Endothelial cell of umbilical vein (primary cell): ENCODE data around the gene BCL2L2.

Experiments
- MYC ChIP-seq: IDR thresholded peaks from one replicate; pipeline ENCODE4 v1.6.1; 2011; ENCODE audit warnings: mild to moderate bottlenecking, low read depth, low read length
- POLR2A ChIP-seq: IDR thresholded peaks from 2 replicates; pipeline ENCODE4 v1.6.1; 2012; ENCODE audit warnings: low read depth, mild to moderate bottlenecking, control low read depth, low read length
- TF ChIP-seq, protein P1 (sequence below), 2 donors: IDR thresholded peaks; 1 replicate in 1 of 2; 2 replicates in 1 of 2; pipeline ENCODE4 v1.5.1; 2011; ENCODE audit warnings: low read length in 2 of 2, mild to moderate bottlenecking in 2 of 2, moderate library complexity in 2 of 2, control low read depth in 1 of 2, inconsistent platforms in 1 of 2, low read depth in 1 of 2; ENCODE audit not compliant: insufficient read depth in 1 of 2; ENCODE audit errors: extremely low read depth in 1 of 2

DNA sequence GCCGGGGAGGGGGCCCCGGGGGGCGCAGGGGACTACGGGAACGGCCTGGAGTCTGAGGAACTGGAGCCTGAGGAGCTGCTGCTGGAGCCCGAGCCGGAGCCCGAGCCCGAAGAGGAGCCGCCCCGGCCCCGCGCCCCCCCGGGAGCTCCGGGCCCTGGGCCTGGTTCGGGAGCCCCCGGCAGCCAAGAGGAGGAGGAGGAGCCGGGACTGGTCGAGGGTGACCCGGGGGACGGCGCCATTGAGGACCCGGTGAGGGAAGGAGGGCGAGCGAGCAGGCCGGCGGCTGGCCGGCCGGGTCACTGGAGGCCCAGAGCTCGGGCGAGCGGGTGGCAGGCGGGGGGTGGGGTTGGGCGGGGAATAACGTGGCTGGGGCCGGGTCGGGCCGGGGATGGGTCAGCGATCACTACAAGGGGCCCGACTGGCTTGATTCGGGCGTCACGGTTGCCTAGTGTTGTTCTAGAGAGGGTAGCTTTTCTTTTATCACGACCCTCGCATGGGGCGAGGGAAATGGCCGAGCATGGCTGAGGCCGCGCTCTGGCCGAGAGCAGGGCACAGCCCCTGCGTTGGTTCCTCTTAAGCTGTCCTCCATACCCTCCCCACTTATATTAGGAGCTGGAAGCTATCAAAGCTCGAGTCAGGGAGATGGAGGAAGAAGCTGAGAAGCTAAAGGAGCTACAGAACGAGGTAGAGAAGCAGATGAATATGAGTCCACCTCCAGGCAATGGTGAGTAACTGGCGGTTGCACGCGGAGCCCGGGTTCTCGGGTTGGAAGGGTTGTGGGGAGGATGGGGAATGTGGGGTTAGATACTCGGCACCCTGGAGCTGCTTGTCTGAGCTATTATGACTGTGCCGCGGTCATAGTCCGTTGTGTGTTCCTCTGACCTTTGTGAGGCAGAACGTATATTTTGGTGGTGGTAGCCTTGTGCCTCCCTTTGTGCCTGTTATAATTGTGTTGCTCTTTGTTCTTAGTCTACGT is 15.2 kb downstream of the BCL2L2 start:
- TF ChIP-seq, protein P1, sequence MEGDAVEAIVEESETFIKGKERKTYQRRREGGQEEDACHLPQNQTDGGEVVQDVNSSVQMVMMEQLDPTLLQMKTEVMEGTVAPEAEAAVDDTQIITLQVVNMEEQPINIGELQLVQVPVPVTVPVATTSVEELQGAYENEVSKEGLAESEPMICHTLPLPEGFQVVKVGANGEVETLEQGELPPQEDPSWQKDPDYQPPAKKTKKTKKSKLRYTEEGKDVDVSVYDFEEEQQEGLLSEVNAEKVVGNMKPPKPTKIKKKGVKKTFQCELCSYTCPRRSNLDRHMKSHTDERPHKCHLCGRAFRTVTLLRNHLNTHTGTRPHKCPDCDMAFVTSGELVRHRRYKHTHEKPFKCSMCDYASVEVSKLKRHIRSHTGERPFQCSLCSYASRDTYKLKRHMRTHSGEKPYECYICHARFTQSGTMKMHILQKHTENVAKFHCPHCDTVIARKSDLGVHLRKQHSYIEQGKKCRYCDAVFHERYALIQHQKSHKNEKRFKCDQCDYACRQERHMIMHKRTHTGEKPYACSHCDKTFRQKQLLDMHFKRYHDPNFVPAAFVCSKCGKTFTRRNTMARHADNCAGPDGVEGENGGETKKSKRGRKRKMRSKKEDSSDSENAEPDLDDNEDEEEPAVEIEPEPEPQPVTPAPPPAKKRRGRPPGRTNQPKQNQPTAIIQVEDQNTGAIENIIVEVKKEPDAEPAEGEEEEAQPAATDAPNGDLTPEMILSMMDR (IDR thresholded peaks at IDR 0.05; ENCODE audit: extremely low read depth in 1 of 2, insufficient read depth in 1 of 2, low read depth in 1 of 2, low read length in 2 of 2) = no peak
- TF ChIP-seq POLR2A (peak; percentile 69), MYC (no peak)
